Measurements from ENCODE around the gene SUSD4. TPM values are rescaled to one million over a fixed set of nuclear protein-coding genes. Genes with fewer than 3 reads are reported as not detected.
A peak's percentile ranks its signal among the peaks of the same experiment; 100 is the strongest.

Gene SUSD4
- total and polyA plus RNA-seq, 5 donors, result 16.7 to 81.7 (median 29.8) TPM

- no peaks in the 10 kb centered on the region for H3K9me3 ChIP-seq (ENCODE audit: control insufficient read depth, low read length)
- H3K27ac ChIP-seq (ENCODE audit: low read length), result no peak overlapping the region
- ATAC-seq (no peak), DNase-seq (no peak)
- H3K4me1 ChIP-seq (ENCODE audit: control insufficient read depth, insufficient read depth, low read length), result no peaks in the 10 kb centered on the region
- intact Hi-C loops (cut with DNase I), result no loop called here
- 95% methylated on average over 3 of the region's 3 CpGs for whole genome bisulfite sequencing
- H3K27me3 ChIP-seq (ENCODE audit: control insufficient read depth, insufficient read depth), result no peaks in the 10 kb centered on the region
- H3K4me3 ChIP-seq (ENCODE audit: low read length), result no peak overlapping the region
Measured at GRCh38 chr1:223176437-223176836, 187.5 kb downstream of the SUSD4 start.

GRCh38 chr1:223175633-223176032 is 188.3 kb downstream of the SUSD4 start:
- ATAC-seq, result peak; percentile 46 to 77
- Histone ChIP-seq H3K4me1 (ENCODE audit: control insufficient read depth, insufficient read depth, low read length) (no peaks in the 10 kb centered on the region), H3K27ac (ENCODE audit: low read length) (peak overlapping the region; percentile 48), H3K27me3 (ENCODE audit: control insufficient read depth, insufficient read depth) (no peaks in the 10 kb centered on the region), H3K4me3 (ENCODE audit: low read length) (no peak overlapping the region), H3K9me3 (ENCODE audit: control insufficient read depth, low read length) (no peaks in the 10 kb centered on the region)
- 70% methylated on average over 3 of the region's 3 CpGs for WGBS
- intact Hi-C loops (cut with DNase I), result no loop called here
- no peak for DNase-seq

- no peaks in the 10 kb centered on the region for H3K27me3 ChIP-seq (ENCODE audit: control insufficient read depth, insufficient read depth)
- no peaks in the 10 kb centered on the region for H3K4me1 ChIP-seq (ENCODE audit: control insufficient read depth, insufficient read depth, low read length)
- no peak overlapping the region for H3K27ac ChIP-seq (ENCODE audit: low read length)
- intact Hi-C loops (cut with DNase I), result no loop called here
- no peak overlapping the region for H3K4me3 ChIP-seq (ENCODE audit: low read length)
- DNase-seq (no peak), ATAC-seq (peak; percentile 69 to 71)
- WGBS, result 57% methylated on average over 4 of the region's 4 CpGs
- no peaks in the 10 kb centered on the region for H3K9me3 ChIP-seq (ENCODE audit: control insufficient read depth, low read length)
Measured at GRCh38 chr1:223175032-223175431, 188.9 kb downstream of the SUSD4 start.

Other genes starting within 250 kb of the SUSD4 start
- gene TLR5, start 220.9 kb downstream of the SUSD4 start, total RNA-seq, result 1 to 10 TPM; 2.0 to 6.8 (median 5.8) TPM
- gene TLR5, start 220.9 kb downstream of the SUSD4 start, polyA plus RNA-seq, result 1.9 TPM
- under 1 TPM in 3 of 4 donors, not detected in 1; 0.14 to 0.35 (median 0.34) TPM for gene CCDC185, start 29.2 kb upstream of the SUSD4 start, total RNA-seq
- gene CCDC185, start 29.2 kb upstream of the SUSD4 start, polyA plus RNA-seq, result 0.34 TPM